Measurements from ENCODE around the gene CD200.

GRCh38 chr3:112339134-112339533 is 6.2 kb downstream of the CD200 start:
- no peak for TF ChIP-seq POLR2A (IDR thresholded peaks at IDR 0.05; ENCODE audit: low read length)
- no peak for TF ChIP-seq GATA1 (IDR thresholded peaks at IDR 0.05; ENCODE audit: low read depth, low read length)
